ENCODE measurements around the gene C1orf159.

Gene C1orf159

DNA sequence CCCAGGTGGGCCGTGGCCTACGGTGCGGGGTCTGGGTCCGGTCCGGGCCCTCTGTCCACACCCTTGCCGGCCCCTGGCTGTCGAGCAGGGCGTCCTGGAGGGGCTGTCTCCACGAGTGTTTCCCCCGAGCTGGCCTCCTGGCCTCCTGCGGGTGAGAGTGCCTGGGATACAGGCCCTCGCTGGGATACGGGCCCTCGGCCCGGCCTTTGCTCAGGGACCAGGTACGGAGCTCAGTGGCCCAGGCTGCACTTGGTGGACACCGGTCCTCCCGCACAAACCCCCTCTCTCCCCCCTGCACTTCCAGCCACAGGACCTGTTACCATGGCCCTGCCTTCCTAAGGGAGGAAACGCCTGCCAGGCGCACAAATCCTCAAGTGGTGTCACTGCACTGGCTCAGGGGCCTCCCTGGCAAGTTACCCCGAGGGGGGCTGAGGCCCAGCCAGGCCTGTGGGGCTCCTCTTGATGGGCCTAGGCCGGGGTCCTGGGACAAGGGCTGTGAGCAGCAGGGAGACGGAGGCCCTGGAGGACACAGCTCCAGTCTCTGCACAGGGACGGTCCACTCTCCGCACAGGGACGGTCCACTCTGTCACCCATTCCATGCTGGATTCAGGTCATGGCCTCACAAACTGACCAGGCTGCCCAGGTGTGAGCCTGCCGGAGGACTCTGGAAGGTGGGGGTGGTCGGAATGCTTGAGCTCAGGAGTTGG lies 23.6 kb downstream of the C1orf159 start:
- no peak for DNase-seq (ENCODE audit: low read depth, low spot score)

DNA sequence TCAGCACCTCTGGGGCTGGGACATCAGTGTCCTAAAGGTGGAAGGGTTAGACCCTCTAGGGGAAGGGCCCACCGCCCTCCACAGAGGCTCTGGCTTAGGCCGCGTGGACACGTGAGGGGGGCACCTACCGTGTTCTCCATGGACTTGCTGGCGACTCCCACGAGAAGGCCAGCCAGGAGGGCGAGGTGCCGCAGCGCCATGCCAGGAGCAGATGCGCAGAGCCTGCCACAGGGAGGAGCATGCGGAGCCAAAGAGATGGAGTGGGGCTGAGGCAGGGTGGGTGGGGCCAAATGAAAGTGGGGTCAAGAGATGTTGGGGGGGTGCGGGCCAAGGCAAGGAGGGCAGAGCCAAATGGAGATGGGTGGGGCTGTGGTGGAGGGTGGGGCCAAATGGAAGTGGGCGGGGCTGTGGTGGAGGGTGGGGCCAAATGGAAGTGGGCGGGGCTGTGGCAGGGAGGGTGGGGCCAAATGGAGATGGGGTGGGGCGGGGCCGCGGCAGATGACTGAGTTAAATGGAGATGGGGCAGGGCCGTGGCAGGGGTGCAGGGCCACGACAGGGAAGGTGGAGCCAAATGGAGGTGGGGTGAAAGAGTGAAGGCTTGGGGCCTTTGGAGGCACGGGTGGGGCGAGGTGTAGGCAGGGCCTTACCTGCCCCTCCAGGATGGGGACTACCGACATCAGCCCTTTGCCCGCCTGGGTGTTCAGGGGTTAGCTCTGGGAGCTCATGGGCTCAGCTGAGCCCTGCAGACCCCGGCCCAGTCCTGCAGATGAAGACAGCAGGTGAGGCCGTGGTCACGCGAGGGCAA lies 24.3 kb downstream of the C1orf159 start:
- no peak for DNase-seq (ENCODE audit: low read depth, low spot score)

DNA sequence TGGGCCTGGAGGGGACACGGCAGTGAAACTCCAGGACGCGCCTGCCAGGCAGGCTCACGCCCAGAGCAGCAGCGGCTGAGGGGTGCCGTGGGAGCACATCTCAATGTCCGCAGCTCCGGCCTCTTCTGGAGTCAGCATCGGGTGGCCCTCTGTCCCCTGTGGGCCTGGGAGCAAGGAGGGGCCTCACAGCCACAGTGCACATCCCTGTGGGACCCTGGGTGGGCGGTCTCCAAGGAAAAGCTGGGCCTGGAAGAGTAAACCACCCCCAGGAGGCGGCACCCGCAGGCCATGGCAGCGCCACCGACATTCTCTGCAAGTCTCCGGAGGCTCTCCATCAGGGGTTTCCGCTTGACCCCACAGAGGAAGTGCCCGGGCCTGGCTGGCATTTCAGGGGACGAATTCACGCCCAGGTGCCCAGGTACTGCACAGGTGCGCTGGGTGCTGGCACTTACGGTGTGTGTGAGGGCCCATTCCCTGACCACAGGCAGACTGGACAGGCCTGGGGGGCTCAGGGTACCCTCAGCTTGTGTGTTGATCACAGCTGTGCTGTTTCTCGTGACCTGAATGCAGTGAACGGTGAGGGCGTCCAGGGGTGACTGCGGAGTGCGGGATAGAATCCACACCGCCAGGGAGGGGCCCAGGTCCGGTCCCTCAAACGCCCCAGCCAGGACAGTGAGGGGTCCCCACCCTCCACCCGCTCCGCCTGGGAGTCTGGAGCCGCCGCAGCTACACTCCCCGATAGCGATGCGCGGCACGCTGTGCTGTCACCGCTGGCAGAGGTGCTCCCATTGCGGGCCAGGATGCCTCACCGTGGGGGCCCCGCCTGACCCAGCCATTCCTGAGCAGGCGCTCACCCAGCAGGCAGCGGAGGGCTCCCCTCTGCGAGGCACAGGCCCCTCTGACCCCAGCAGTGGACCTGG lies 25.2 kb downstream of the C1orf159 start:
- no peak for DNase-seq (ENCODE audit: low read depth, low spot score)

DNA sequence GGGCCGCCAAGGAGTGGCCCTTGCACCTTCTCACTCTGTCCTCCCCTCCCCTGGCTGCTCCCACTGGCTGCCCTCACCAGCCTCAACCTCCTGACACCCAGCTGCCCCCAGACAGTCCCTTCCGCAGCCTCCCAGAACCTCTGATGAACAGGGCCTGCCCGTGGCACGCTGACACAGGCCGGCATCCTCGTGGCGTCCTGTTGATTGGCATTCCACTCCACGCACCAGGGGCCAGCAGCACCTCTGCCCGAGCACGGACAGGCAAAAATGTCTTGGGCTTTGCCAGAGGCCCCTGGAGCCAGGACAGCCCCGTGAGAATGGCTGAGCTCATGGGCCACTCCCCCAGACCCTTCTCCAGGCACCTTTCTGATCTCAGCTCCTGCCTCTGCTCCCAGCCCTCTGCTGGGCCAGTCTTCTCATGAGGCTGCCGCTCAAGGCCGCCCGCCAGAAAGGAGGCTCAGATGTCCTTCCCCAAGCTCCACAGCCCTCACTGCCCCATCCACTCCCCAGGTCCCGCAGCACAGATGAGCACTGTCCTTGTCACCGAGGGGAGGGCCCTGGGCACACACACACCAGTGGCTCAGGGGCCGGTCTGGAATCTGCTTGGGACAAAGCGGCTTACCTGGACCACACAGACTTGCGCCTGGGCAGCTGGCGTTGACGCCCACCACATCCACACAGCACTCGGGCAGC lies 26.0 kb downstream of the C1orf159 start:
- no peak for DNase-seq (ENCODE audit: low read depth, low spot score)

DNA sequence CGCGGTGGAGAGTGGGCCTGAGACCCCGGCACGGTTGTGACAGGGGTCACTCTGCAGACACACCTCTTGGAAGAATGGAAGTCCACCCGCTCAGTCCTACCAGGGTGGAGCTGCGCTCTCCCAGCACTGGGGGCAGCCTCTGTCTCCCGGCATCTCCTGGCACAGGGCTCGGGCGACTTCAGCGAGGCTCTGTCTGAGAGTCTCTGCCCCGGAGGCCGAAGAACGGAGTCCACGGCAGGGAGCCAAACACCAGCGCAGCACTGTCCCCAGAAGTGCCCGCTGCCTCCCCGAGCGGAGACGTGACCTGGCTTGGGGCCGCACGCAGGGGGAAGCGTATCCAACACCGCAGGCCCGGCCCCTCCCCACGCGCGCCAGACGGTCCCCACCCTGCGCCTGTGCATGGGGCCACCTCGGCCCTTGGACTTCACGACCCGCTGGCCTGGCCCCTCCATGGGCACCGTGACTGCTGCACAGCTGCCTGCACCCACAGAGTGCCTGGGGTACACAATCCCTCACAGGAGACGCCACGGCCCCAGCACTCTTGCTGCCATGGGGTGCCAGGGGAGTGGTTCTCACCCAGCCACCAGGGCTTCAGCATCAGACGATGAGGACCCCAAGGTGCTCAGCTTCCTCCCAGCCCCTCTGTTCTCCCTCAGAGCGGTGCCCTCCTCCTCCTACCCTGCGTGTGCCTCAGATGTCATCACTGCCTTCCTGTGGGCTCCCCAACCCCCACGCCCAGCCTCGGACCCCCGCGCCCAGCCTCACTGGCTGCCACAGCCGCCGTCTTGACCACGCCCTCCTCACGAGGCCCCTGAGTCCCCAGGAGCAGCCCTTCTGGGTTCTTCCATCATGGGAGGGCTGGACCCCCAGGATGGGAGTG lies 26.8 kb downstream of the C1orf159 start:
- DNase-seq (ENCODE audit: low read depth, low spot score): no peak

DNA sequence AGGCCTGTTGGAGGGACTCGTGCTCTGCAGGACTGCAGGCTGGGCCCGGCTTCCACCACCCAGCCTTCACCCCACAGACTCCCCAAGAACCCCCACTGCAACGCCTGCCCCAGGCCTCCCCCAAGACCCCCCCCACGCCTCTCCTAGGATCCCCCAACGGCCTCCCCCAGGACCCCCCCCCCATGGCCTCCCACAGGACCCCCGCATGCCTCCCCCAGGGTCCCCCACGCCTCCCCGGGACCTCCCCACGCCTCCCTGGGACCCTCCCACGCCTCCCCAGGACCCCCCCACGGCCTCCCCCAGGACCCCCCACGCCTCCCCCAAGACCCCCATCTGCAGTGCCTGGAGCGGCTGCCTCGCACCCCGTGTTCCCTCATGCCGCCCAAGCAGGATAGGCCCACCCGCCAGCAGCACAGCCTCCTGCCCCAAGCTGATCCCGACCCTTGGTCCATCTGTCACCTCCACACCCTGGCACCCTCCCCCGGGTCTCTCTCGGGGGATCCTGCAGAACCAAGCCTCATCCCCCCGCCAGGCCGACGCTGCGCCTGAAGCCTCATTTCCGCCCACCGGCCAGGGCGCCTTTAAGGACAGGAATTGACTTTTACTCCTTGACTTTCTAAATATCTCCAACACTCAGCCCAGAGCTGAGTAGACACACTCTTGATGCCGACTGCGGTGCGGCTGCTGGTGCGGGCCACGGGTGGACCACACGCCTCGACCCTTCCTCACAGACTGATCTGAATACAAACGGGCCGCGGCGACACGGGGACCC lies 27.7 kb downstream of the C1orf159 start:
- DNase-seq (ENCODE audit: low read depth, low spot score): no peak

DNA sequence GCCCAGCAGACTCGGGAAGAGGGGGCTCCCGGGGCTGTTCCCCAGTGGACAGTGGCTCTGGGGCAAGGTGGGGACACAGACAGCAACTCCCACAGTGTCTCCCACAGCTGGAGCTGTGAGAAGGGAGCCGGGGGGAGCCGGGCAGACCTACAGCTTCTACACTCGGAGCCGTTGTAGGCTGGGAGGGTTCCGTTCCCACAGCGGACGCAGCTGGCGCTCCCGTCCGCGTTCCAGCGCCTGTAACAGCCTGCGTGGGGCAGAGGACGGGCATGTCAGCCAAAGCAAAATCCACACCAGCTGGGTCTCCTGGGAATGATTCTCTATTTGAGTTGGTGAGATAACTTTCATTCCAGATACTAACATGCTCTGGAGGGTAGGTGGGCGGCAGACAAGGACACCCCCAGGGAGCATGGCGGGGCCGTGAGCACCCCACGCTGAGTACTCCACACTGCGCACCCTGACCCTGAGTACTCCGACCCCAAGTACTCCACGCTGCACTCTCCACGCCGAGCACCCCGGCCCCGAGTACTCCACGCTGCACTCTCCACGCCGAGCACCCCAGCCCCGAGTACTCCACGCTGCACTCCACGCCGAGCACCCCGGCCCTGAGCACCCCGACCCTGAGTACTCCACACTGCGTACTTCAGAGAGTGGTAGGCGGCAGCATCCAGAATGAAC lies 28.4 kb downstream of the C1orf159 start:
- DNase-seq (ENCODE audit: low read depth, low spot score): no peak

DNA sequence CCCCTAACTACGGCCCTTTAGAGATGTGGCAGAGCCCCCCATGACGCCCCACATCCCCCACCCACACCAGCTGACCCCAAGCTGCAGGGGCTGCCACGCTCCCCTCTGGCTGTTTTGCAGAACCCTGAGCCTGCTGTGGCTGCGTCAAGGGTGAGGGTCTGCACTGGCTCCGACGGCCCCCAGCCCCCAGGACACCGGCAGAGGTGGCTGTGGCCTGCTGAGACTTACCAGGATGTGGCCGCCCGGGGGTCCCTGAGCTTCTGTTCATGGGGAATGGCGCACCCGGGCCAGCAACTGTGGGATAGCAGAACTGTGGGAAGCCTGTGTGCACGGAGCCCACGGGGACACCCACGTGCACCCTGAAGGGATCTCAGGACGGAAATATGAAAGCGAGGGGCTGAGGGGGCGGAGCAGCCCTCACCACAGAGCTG lies 29.0 kb downstream of the C1orf159 start:
- no peak for DNase-seq (ENCODE audit: low read depth, low spot score)

DNA sequence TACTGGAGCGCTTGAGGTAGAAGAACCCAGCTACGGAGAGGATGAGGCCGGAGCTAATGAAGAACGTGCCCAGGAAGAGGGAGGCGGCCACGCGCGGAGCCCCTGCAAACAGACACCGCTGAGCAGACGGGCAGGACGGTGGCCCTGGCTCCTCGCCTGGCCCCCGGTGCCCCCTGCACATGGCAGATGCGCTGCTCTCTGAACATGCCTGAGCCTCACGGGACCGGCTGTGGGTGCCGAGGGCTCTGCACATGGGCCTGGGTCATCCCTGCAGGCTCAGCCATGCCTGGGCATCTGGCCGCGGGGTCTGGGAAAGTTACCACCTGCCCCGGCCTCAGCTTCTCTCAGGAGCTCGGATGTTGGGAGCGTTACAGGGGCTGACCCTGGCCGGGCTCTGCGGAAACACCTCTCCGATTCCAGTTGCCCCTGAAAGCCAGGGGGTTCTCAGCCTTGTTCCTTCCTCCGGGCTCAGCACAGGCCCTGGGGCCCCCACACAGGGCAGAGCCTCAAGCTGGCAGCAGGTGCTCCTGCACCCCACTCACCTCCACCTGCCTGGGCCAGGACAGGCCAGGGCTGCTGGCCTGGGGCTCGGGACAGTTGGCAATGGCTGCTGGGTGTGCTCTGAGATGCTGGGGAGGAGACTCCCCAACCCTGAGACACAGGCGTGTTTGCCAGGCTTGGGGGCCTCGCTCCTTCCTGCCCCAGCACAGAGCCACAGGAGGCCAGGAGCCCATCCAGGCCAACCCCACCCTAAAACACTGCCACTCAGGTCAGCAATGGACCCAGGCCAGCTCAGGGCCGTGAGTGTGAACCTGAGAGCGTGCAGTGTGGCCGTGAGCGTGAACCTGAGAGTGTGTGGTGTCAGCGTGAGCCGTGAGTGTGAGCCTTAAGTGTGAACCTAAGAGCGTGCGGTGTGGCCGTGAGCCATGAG lies 29.7 kb downstream of the C1orf159 start:
- DNase-seq (ENCODE audit: low read depth, low spot score): no peak

DNA sequence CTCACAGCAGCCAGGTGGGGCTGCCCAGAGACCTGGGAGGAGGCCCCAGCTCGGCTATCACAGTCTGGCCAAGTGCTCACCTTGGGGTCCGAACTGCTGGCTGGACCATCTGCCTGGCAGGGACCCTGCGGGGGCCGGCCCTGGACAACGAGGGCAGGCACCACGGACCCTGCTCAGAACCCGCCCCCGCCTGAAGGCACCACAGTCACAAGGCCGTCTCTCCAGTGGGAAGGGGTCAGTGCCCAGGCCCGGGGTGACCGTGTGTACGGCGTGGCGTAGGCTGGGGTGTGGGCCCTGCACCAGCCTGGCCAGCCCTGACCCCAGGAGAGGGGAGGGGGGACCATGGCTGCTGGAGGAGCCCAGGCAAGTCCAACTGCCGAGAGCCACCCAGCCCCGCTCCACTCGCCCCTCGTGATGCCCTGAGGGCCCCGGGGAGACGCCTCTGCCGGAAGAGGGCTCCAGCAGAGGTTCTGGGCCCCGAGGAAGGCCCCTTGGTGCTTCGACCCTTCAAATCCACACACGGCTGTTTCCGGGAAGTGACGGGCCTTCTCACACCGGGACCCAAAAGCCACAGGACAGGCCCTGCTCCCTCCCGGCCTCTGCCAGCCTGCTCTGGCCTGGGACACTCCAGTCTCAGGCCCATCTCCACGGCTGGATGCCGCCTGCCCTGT lies 30.6 kb downstream of the C1orf159 start:
- no peak for DNase-seq (ENCODE audit: low read depth, low spot score)

DNA sequence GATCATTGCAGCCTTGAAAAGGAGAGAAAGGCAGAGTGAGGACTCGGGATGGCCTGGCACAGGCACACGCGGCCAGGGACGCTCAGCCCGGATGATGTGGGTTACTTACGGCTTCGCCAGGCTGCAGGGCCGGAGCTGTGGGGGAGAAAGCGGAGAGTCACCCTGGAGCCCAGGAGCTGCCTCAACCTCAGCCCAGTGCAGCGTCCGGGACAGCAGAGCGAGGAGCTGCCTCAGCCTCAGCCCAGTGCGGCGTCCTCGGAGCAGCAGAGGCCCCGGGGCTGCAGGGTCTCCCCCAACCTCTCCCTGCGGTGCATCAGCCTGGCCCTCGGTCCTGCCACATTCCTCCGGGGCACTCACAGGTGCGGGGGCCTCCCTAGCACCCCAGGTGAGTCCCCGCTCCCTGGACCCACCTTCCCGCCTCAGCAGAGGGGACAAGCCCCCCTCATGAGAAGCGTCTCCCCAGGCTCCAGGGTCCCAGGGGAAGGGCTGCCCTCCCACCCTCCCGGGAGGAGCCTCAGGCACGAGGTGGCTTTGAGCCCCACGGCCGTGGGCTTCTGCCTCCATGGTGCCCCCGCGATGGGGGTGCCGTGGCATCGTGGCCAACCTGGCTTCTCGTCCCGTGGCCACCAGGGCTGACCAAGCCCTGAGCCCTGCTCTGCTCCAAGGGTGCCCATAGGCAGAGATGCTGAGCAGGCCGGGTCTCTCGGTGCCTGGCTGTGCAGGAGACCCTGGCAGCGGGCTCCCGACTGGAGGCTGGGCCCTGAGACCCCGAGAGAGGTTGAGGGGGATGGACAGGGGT lies 31.3 kb downstream of the C1orf159 start:
- no peak for DNase-seq (ENCODE audit: low read depth, low spot score)

DNA sequence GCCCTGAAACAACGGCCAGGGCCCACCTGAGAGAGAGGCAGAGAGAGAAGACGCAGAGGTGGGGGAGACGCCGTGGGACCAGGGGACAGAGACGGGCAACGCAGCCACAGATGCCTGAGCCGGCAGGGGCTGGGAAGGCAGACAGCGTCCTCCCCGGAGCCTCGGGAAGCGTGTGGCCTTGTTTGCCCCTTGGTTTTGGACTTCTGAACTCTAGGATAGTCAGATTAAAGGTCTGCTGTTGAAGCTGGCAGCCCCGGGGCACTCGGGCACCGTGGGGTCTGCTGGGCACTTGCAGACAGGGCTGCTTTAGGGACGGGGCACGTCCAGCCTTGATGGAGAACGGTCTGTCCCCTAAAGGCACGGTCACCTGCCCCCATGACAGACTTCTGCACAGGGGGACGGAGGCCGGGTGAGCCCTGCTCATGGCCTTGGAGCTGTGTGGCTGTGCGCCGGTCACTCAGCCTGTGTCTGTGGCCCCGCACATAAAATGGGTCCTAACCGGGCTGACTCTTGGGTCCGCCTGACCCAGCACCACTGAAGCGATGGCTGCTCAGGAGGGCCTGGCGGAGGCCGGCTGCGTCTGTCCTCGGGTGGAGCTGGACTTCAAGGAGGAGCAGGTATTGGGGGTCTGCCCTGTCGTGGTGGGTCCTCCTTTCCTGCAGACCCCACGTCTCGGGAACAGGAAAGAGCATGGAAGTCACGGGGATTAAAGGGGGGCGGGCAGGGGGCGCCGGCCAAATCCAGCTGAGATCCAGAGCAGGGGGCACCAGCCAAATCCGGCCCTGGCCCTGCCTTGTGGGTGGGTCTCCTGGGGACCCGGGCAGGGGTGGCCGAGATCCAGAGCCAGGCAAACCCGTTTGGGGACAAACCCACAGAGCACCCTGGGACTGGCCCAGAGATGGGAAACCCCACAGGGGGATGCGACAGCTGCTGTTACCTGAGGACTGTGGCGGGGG lies 32.2 kb downstream of the C1orf159 start:
- DNase-seq (ENCODE audit: low read depth, low spot score): no peak

DNA sequence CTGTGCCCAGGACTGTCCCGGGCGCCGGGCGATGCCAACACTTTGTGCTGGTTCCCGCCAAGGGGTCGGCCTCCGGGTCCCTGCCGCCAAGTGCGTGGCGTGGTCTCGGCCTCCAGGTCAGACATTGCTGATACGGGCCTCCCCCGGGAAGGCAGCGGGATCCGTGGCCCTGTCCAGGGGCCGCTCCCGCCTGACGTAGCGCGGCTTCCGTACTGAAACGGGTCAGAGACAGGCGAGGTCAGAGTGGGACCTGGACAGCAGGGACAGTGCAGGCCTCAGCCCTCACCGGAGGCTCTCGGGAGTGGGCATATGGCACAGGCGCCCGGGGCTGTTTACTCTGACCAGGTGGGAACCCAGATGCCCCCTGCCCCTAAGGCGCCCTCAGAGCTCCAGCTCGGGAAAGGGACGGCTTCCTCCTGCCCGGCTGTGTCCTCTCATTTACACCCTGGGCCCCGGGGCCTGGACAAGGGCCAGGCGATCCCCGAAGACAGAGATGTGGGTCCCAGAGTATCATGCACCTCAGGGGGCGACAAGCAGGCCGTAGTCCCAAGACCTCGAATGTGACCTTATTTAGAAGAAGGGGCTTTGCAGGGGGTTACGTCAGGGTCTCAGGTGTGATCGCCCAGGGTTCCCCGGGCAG lies 33.0 kb downstream of the C1orf159 start:
- no peak for DNase-seq (ENCODE audit: low read depth, low spot score)

DNA sequence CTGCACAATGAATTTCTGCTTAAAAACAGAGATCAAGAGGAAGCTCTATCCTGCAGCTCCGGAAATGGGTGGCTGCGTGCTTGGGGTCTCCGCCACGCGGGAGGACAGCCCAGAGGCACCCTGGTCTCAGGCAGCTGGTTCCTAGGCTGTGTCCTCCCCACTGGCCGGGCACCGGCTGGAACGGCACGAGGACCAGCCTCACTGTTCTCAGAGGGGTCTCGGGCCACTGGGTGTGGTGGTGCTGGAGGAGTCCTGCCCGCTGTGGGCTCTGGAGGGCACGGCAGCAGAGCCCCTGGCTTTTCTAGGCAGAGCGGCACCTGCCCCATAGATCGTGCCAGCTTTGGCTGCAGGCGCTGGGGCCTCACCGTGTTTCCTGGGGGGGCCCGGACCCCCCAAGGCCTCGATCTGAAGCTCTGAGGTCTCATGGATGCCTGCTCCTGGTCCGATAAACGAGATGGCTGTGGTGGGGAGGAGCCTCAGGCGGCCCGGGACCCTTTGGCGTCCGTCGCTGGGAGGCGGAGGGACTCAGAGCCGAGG lies 33.6 kb downstream of the C1orf159 start:
- no peak for DNase-seq (ENCODE audit: low read depth, low spot score)
